ENCODE data around the gene BDNF.
"Not testable (repeated sequence)": the region's sequence is repeated elsewhere in the genome, so short reads cannot be mapped to it uniquely, and the experiment has no call there.

The BDNF gene

DNA sequence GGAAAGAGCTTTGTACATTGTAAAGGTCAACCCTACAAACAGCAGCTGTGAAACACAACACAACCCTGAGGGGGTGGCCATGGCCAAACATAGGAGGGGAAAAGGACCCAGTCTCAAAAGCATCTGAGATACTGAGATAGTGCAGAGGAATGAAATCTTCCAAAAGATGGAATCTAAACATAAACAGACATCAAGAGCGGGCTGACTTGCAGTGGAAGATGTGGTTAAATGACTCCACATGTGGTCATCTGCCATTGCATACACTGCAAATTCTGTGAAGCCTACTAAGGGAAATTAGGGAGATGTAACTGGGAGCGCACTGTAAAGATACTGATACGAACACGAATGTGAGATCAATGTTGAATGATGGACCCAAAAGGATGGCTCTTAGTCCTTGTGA, 22.0 kb downstream of the BDNF start:
- H3K9ac ChIP-seq: no peak overlapping the region
- no peaks in the 10 kb centered on the region for H3K79me2 ChIP-seq (ENCODE audit: insufficient read depth, low read depth)
- TF ChIP-seq, protein P1, sequence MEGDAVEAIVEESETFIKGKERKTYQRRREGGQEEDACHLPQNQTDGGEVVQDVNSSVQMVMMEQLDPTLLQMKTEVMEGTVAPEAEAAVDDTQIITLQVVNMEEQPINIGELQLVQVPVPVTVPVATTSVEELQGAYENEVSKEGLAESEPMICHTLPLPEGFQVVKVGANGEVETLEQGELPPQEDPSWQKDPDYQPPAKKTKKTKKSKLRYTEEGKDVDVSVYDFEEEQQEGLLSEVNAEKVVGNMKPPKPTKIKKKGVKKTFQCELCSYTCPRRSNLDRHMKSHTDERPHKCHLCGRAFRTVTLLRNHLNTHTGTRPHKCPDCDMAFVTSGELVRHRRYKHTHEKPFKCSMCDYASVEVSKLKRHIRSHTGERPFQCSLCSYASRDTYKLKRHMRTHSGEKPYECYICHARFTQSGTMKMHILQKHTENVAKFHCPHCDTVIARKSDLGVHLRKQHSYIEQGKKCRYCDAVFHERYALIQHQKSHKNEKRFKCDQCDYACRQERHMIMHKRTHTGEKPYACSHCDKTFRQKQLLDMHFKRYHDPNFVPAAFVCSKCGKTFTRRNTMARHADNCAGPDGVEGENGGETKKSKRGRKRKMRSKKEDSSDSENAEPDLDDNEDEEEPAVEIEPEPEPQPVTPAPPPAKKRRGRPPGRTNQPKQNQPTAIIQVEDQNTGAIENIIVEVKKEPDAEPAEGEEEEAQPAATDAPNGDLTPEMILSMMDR (conservative IDR thresholded peaks at IDR 0.05; ENCODE audit: low read depth, low read length): no peak
- no peak overlapping the region for H3K4me2 ChIP-seq
- H3K4me3 ChIP-seq (IDR thresholded peaks at IDR 0.05; ENCODE audit: insufficient read depth, low read depth, low read length): no peak overlapping the region
- H3K36me3 ChIP-seq (ENCODE audit: insufficient read depth): no peaks in the 10 kb centered on the region
- no peaks in the 10 kb centered on the region for H4K20me1 ChIP-seq (ENCODE audit: insufficient read depth)
- no peak overlapping the region for H3K27ac ChIP-seq
- H3K4me1 ChIP-seq (ENCODE audit: low read depth, poor library complexity, severe bottlenecking): no peaks in the 10 kb centered on the region
- no peaks in the 10 kb centered on the region for H3K27me3 ChIP-seq (ENCODE audit: insufficient read depth, low read depth)
- H2AFZ ChIP-seq (ENCODE audit: low read depth): no peak overlapping the region

DNA sequence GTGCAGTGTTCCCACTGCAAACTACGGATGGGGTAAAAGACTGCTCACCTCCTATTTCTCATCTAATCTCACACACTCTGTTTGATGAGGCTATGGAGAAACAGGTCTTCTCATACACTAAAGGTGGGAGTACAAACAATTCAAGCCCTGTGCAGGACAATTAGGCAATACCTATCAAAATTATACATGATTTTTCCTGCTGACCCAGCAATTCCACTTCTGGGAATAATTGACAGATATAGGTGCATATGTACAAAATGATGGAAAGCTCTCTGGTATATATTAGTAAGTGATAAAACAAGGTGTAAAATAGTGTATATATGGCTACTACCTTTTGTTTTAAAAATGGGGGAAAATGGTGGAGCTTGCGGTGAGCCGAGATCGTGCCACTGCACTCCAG, 23.1 kb downstream of the BDNF start:
- no peaks in the 10 kb centered on the region for H3K27me3 ChIP-seq (ENCODE audit: insufficient read depth, low read depth)
- H3K9ac ChIP-seq: no peak overlapping the region
- no peak overlapping the region for H3K27ac ChIP-seq
- TF ChIP-seq, protein P1 (conservative IDR thresholded peaks at IDR 0.05; ENCODE audit: low read depth, low read length): no peak
- no peak overlapping the region for H2AFZ ChIP-seq (ENCODE audit: low read depth)
- H3K4me2 ChIP-seq: no peak overlapping the region
- H3K79me2 ChIP-seq (ENCODE audit: insufficient read depth, low read depth): no peaks in the 10 kb centered on the region
- no peaks in the 10 kb centered on the region for H4K20me1 ChIP-seq (ENCODE audit: insufficient read depth)
- no peak overlapping the region for H3K4me3 ChIP-seq (IDR thresholded peaks at IDR 0.05; ENCODE audit: insufficient read depth, low read depth, low read length)
- no peaks in the 10 kb centered on the region for H3K36me3 ChIP-seq (ENCODE audit: insufficient read depth)
- no peaks in the 10 kb centered on the region for H3K4me1 ChIP-seq (ENCODE audit: low read depth, poor library complexity, severe bottlenecking)

DNA sequence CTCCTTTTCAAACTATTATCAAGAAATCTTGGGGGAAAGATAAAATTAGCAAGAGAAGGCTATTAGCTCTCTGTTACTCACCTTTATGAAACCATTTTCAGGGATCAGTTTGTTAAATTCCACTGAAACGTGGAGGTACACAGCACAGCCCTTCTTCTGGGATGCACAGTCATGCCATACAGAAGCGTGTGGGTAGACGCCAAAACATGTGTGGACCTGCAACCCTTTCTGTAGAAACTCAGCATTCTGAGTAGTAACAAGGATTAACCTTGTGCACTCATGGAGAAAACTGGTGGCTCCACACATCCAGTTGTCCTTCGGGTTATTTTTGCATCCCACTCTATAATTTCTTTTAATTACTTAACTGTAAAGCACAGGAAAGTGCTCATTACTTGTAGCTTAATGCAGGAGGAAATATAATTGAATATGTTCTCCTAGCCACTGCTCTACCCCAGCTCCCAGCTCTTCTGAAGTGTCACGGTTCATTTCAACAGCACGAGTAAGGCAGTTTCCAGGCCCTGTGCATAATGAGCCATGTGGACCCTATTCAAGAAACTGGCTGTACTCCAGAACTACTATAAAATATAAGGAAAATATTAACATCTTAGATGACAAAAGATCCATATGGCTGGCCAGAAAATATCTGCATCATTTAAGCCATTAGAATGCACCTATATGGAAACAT, 26.1 kb downstream of the BDNF start:
- Histone ChIP-seq H3K36me3 (ENCODE audit: insufficient read depth) (no peaks in the 10 kb centered on the region), H3K27me3 (ENCODE audit: insufficient read depth, low read depth) (no peaks in the 10 kb centered on the region), H3K79me2 (ENCODE audit: insufficient read depth, low read depth) (no peaks in the 10 kb centered on the region), H4K20me1 (ENCODE audit: insufficient read depth) (no peaks in the 10 kb centered on the region), H3K4me3 (IDR thresholded peaks at IDR 0.05; ENCODE audit: insufficient read depth, low read depth, low read length) (no peak overlapping the region), H3K4me2 (no peak overlapping the region), H2AFZ (ENCODE audit: low read depth) (no peak overlapping the region), H3K9ac (no peak overlapping the region), H3K4me1 (ENCODE audit: low read depth, poor library complexity, severe bottlenecking) (no peaks in the 10 kb centered on the region), H3K27ac (no peak overlapping the region)
- TF ChIP-seq, protein P1 (conservative IDR thresholded peaks at IDR 0.05; ENCODE audit: low read depth, low read length): no peak

DNA sequence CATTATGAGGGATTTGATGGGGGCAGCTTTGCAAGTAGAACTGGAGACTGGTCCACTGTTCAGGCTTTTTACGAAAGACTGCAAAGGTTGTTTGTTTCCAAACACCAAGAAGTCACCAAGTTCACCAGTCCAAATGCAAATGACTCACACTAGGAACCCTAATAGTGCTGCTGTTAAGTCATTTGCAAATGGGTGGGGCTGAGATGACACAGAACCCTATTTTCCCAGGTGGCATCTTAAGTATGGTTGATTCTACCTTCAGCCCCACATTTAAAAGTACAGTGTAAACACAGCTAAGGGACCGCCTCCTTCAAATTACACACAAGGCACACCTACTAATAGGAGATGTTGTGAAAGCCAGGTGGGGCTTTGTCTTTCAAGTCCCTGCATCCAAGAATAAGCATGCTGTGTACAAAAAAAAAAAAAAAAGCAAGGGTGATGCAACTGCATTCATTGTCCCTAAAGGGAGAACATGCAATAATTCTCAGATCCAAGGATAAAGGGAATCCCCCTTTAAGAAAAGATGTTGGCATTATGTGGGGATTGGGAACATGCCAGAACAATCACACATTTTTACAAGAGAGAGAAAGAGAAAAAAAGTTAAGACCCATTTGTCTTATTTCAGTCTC, 27.3 kb downstream of the BDNF start:
- H3K4me2 ChIP-seq: no peak overlapping the region
- no peaks in the 10 kb centered on the region for H4K20me1 ChIP-seq (ENCODE audit: insufficient read depth)
- H3K4me3 ChIP-seq (IDR thresholded peaks at IDR 0.05; ENCODE audit: insufficient read depth, low read depth, low read length): no peak overlapping the region
- no peak overlapping the region for H2AFZ ChIP-seq (ENCODE audit: low read depth)
- H3K79me2 ChIP-seq (ENCODE audit: insufficient read depth, low read depth): no peaks in the 10 kb centered on the region
- H3K27me3 ChIP-seq (ENCODE audit: insufficient read depth, low read depth): no peaks in the 10 kb centered on the region
- H3K4me1 ChIP-seq (ENCODE audit: low read depth, poor library complexity, severe bottlenecking): no peaks in the 10 kb centered on the region
- no peak overlapping the region for H3K27ac ChIP-seq
- TF ChIP-seq, protein P1 (conservative IDR thresholded peaks at IDR 0.05; ENCODE audit: low read depth, low read length): no peak
- H3K36me3 ChIP-seq (ENCODE audit: insufficient read depth): no peaks in the 10 kb centered on the region
- H3K9ac ChIP-seq: no peak overlapping the region

DNA sequence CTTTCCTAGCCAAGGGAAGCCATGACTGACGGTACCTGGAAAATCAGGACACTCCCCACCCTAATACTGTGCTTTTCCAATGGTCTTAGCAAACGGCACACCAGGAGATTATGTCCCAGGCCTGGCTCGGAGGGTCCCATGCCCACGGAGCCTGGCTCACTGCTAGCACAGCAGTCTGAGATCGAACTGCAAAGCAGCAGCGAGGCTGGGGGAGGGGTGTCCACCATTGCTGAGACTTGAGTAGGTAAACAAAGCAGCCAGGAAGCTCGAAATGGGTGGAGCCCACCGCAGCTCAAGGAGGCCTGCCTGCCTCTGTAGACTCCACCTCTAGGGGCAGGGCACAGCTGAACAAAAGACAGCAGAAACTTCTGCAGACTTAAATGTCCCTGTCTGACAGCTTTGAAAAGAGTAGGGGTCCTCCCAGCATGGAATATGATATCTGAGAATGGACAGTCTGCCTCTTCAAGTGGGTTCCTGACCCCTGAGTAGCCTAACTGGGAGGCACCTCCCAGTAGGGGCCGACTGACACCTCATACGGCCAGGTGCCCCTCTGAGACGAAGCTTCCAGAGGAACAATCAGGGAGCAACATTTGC, 34.6 kb downstream of the BDNF start:
- not testable (repeated sequence) for H3K4me1 ChIP-seq (ENCODE audit: low read depth, poor library complexity, severe bottlenecking); H3K4me2 ChIP-seq; H3K27ac ChIP-seq; H3K4me3 ChIP-seq (IDR thresholded peaks at IDR 0.05; ENCODE audit: insufficient read depth, low read depth, low read length); H4K20me1 ChIP-seq (ENCODE audit: insufficient read depth); H3K79me2 ChIP-seq (ENCODE audit: insufficient read depth, low read depth); H2AFZ ChIP-seq (ENCODE audit: low read depth); H3K27me3 ChIP-seq (ENCODE audit: insufficient read depth, low read depth); H3K9ac ChIP-seq; H3K36me3 ChIP-seq (ENCODE audit: insufficient read depth)

Measured in KMS-11 (cell line).